ENCODE measurements around the gene ZNF772. TPM values are rescaled to one million over a fixed set of nuclear protein-coding genes. Genes with fewer than 3 reads are reported as not detected.
"Not testable (repeated sequence)": the region's sequence is repeated elsewhere in the genome, so short reads cannot be mapped to it uniquely, and the experiment has no call there.

The ZNF772 gene
- total RNA-seq, result 10 to 100 TPM in 3 of 4 donors, 1 to 10 TPM in 1; 6.2 to 18.6 (median 11.5) TPM

- no peak for TF ChIP-seq CTCF (IDR thresholded peaks at IDR 0.05; ENCODE audit: low read depth)
Observed at GRCh38 chr19:57477191-57478008, at the start of gene ZNF772. TSS of gene ZNF772 (minus strand) at chr19:57477566. CDS start at chr19:57477309, 257 bp downstream.

- TF ChIP-seq CTCF (IDR thresholded peaks at IDR 0.05; ENCODE audit: low read depth), result no peak
Observed at GRCh38 chr19:57515255-57515654, 37.9 kb upstream of the ZNF772 start.

- no peak for TF ChIP-seq CTCF (IDR thresholded peaks at IDR 0.05; ENCODE audit: low read depth)
Observed at GRCh38 chr19:57512845-57513244, 35.5 kb upstream of the ZNF772 start.

- TF ChIP-seq CTCF (IDR thresholded peaks at IDR 0.05; ENCODE audit: low read depth), result no peak
Observed at GRCh38 chr19:57511484-57511883, 34.1 kb upstream of the ZNF772 start.

GRCh38 chr19:57506163-57506562 is 28.8 kb upstream of the ZNF772 start:
- no peak for TF ChIP-seq CTCF (IDR thresholded peaks at IDR 0.05; ENCODE audit: low read depth)

- not testable (repeated sequence) for TF ChIP-seq CTCF (IDR thresholded peaks at IDR 0.05; ENCODE audit: low read depth)
Observed at GRCh38 chr19:57499680-57500395, 22.5 kb upstream of the ZNF772 start, which contains the start of gene ZNF773. TSS of gene ZNF773 (plus strand) at chr19:57499938. CDS start at chr19:57500081, 143 bp downstream.
